Fibroblast of upper back skin (primary cell): Measurements from ENCODE around the gene NANP.
"Not testable (repeated sequence)": the region's sequence is repeated elsewhere in the genome, so short reads cannot be mapped to it uniquely, and the experiment has no call there.

Experiments used
- DNase-seq: peaks from one replicate; pipeline ENCODE4 v3.0.0-alpha.2; 2013

The NANP gene, protein sequence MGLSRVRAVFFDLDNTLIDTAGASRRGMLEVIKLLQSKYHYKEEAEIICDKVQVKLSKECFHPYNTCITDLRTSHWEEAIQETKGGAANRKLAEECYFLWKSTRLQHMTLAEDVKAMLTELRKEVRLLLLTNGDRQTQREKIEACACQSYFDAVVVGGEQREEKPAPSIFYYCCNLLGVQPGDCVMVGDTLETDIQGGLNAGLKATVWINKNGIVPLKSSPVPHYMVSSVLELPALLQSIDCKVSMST

GRCh38 chr20:25623736-25624499 is at the start of gene NANP:
Gene NANP, minus strand, starts transcription at chr20:25624014. Its CDS starts 66 bp downstream, at chr20:25623948.
- DNase-seq = peak; percentile 99

DNA sequence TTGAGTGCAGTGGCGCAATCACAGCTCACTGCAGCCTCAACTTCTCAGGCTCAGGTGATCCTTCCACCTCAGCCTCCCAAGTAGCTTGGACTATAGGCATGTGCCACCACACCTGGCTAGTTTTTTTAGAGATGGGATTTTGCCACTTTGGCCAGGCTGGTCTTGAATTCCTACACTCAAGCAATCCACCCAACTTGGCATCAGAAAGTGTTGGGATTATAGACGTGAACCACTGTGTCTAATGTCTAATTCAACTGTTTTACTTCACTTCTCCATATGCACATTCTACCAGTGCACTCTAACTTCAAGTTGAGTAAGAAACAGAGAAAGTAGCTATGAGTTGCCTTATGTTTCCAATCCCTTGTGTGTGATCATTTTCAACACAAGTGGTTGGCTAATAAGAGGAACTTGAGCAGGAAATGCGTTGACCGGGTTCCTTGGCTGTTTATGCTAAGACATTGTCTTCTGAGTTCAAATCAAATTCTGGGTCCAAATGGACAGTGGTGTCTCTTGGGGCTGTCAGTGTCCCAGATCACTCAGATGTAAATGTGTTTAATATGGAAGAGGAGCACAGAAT is 48.9 kb upstream of the NANP start:
- no peak for DNase-seq

DNA sequence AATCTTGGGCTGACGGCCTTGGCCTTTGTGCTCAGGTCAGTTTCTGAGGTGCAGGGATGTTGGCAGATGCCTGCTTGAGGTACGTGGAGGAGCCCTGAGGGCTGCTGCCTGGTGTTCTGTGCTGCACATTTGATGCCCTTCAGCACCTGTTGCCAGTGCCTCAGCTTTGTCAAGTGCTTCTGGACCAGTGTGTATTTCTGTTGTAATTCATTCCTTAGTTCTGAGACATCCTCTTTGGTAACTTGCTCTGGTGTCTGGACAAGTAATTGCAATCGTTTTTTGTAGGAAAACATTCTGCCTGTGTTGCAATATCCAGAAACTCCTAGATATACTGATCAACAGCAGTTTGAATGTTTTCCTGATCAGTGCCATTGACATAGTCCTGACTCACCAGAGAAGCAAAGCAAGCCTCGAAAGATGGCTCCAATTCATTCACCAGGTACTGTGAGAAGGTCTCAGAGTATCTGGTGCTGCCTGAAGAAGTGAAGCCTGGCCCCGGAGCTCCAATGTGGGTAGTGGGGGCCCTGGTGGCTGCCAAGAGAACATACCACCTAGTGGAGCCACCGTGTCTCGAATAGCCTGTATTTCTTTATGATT is 46.1 kb upstream of the NANP start:
- peak; percentile 30 for DNase-seq

DNA sequence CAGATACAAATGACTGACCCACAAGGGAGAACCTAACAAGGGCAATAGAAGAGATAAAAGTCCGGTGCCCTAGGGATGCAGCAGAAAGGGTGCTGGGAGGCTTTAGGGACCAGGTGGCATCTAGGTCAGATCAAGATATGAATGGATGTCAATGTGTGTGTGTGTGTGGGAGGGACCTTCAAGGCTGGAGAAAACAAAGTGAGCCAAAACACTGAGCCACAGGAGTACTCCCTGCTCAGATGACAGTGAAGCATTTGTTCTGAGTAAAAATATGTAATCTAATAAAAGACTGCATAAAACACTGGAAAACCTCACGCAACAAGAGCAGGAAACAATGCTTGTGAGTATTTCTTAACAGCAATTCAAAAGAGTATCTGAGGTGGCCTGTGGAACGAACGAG is 44.6 kb upstream of the NANP start:
- no peak for DNase-seq

DNA sequence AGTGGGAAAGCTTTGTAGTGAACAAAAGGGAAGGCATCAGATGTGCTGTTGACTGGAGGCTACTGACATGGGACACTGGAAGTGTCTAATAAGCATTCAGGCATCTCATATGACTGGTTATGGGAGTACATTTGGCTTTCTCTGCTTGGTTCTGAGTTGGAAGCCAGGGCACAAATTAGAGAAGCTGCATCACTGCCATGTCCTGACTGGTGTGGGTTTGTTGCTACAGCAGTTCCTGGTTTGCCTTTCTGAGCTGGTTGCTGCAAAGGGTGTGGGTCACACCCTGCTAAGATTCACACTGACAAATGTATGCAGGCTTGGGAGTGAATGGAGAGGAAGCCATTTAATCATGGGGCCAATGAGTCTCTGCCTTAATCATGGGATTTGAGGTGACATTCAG is 36.2 kb upstream of the NANP start:
- DNase-seq = no peak

- no peak for DNase-seq
Measured at GRCh38 chr20:25654487-25654886, 30.7 kb upstream of the NANP start.

- not testable (repeated sequence) for DNase-seq
Measured at GRCh38 chr20:25652866-25653265, 29.1 kb upstream of the NANP start.

DNA sequence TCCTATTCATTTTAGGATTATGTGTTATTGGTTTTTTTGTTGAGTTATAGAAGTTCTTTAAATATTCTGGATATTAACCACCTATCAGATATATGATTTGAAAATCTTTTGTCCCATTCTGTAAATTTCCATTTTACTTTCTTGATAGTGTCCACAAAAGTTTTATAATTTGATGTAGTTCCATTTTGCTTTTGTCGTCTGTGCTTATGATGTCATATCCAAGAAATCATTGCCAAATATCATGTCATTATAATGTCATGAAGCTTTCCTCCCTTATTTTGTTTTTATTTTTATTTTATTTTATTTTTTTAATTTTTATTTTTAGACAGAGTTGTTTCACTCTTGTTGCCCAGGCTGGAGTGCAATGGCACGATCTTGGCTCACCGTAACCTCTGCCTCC is 21.0 kb upstream of the NANP start:
- DNase-seq = no peak

GRCh38 chr20:25643716-25644115 is 19.9 kb upstream of the NANP start:
- DNase-seq = no peak

DNA sequence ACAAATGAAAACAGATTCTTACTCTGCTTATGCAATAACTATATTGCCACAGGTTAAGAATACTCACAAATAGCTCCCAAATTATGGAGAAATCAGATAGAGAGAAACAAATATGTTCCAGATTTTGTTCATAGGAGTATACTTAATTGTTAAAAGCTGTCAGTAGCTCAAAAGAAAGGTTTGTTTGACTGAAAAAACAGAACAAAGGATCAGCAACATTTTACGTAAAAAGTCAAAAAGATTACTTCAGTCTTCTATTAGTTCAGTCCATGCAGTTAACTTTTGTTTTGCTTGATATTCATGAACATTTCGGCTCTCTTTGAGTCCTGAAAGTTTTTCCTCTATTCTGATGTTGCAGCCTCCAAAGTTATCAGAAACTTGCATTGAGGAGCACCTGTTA is 13.4 kb upstream of the NANP start:
- no peak for DNase-seq

DNA sequence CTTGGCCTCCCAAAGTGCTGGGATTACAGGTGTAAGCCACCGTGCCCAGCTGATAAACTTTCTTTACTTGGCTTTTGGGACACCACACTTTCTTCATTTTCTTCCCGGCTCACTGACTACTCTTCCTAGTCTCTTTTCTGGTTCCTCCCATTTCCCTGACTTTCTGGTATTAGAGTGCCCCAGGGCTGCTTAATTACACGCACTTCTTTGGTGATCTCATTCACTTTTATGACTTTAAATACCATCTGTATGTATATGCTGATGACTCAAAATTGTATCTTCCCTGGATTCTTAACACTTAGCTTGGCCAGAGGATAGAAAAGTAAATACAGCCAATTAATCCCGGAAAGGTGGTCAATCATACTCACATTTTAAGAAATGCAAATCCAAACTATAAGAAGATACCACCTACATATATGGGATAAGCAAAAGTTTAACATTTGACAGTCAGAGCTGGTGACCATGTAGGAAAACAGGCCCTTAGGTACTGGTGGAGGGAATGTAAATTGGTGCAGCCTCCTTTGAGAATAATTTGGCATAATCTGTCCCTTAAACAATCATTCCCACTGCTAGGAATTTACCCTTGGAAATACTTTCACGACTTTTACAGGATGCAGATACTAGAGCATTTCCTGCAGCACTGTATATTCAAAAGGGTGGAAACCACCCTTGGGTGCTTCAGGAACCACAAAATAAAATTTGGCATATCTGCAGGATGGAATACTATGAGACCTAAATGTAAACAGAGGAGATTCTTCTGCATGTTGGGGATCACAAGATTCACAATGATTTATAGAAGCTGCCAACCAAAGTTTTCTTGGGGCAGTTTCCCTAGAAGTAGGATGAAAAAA is 9.4 kb upstream of the NANP start:
- no peak for DNase-seq

GRCh38 chr20:25630615-25631014 is 6.8 kb upstream of the NANP start:
- not testable (repeated sequence) for DNase-seq

DNA sequence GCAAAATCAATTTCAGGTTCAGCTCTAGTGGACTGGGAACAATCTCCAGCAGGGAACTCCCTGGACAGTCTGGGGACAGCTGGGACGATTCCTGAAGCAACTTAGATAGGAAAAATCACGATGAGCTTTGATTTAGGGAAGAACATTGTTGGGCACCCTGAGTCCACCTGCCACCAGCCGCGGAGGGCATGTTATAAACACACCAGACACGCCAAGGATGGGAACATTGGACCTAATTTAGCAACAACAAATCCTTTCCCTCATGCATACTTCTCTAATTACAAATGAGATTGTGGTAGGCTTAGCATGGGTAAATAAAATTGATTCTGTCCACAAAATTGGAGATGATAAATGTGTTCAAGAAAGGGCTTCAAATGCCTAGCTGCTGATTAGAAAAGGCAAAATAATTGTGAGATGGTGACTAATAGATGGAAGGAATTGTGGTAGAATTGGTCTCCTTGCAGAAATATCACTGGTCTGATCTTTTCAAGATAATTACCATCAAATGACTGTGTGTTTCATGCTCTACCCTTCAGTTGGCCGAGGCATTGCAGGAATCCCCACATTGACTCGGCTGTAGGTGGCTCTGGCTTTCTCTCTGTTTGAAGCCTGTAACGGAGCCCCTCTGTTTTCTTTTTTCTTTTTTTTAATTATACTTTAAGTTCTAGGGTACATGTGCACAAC is 6.1 kb upstream of the NANP start:
- DNase-seq = no peak

- DNase-seq = no peak
Measured at GRCh38 chr20:25626779-25627178, 3.0 kb upstream of the NANP start.

DNA sequence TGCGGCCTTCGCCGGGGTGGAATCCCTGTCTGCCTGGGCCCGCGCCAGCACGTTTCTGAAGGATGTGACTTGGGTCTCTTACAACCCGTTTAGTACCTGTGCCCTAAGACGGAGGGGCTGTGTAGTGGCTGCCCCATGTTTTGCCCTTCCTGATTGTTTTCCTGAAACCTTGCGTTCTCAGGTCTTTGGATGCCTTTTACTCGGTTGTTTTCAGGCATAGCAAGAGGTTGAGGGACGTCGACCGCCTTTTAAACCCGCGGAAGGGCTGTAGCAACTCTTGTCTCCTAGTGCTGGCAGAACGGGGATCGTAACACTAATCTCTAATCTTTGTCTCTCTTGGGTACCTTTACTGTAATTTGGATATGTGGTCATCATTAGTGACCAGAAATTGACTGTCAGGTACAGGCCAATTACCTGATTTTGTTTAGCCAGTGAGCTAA is 706 bp upstream of the NANP start:
- DNase-seq = no peak

DNA sequence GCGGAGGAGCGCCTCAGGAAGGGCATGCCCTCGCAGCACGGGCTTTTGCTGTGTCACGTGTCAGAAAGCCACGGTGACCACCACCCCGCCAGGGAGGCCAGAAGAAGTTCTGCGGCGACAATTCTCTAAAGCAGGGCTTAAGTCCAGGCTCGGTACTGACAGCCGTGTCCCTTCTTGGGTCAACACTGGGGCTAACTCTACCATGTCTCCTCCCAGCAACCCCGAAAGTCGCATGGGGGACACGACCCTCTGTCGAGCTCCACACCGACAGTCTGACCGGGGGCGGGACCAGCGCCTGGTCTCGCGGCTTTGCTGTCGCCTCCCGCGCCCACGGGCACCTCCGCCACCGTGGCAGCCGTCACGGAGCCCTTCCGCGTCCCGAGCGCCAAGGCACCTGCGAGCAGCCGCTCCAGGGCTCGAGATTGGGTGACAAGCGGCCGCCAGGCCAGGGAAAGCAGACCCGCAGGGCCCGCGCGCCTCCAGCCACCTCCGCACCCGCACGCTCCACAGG is 534 bp downstream of the NANP start:
- DNase-seq = peak; percentile 9

DNA sequence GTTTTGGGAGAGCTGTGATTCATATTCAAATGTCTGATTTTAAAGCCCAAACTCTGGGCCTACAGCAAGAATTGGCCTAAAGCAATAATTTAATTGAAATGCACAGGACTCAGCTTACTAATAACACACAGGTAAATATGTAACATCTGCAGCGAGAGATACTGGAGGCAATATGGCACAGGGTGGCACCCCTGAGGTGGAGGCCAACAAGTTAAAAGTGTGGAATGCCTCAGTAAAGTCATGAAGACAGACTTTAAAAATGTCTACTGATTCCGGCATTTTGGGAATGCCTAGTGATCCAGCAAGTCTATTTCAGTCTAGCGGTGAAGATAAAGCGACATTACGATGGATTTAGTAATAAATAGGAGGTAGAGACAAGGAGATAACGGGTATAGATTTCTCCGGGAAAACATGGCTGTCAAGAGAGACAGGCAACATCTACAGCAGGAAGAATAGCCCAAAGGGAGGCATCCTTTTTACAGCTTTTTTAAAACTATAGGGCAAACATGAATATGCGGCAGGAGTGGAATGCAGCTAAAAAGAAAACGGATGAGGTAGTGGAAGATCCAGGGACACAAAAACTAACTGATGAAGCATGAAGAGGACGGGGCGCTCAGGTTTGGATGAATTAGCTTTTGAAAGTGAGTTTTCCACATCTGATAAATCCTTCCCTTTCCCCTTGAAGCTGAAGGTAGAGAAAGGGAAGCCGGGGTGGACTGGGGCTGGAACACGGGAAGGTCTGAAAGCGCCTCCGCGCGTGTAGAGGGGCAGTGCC is 1.2 kb downstream of the NANP start:
- DNase-seq = peak; percentile 1

DNA sequence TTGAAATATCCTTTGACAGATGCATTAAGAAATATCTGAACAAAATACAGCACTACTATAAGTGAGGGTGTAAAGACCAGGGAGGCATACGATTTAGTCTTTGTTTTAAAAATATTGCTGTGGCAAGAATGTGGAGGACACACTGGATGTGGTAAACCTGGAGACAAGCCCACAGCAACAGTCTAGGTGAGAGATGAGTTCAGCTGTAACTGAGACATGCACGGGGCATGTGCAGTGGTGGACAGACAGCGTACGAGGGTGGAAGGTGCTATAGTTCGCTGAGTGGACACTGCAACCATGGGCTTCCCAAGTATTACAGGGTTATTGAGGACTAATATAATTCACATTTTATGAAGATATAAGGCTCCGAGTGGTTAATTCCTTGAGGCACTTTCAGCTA is 1.8 kb downstream of the NANP start:
- DNase-seq = no peak

- DNase-seq = no peak
Measured at GRCh38 chr20:25619514-25619913, 4.3 kb downstream of the NANP start.

GRCh38 chr20:25608774-25609173 is 15.0 kb downstream of the NANP start:
- no peak for DNase-seq

GRCh38 chr20:25606094-25606695 is 17.6 kb downstream of the NANP start:
- DNase-seq = no peak
